Measurements from ENCODE around the gene IL20RB. TPM values are rescaled to one million over a fixed set of nuclear protein-coding genes. Genes with fewer than 3 reads are reported as not detected.
"Not testable (repeated sequence)": the region's sequence is repeated elsewhere in the genome, so short reads cannot be mapped to it uniquely, and the experiment has no call there.

IL20RB gene
- total and polyA plus RNA-seq, 2 of the 13 experiments (the other 11 are each of a cell fraction or from before 2014, with no cell fraction given), result 0.22 to 0.32 TPM

DNA sequence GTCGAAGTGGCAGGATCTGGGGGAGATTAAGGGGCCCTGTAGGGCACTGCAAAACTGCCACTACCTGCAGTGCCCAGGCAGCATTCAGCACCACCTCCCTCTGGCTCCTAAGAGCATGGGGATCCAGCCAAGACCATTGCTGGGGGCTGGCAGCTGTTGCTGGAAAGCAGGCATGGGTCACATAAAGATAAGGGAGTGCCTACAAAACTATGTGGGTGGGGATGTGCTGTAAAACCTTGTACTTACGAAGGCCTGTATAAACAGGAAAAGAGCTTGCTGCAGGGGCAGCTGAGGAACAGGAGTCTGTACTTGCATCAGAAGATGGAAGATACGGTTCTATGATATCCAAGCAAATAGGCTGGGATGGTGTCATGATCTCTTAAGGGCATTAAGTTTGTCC lies 27.1 kb downstream of the IL20RB start (continued):
- TF ChIP-seq, protein P1, sequence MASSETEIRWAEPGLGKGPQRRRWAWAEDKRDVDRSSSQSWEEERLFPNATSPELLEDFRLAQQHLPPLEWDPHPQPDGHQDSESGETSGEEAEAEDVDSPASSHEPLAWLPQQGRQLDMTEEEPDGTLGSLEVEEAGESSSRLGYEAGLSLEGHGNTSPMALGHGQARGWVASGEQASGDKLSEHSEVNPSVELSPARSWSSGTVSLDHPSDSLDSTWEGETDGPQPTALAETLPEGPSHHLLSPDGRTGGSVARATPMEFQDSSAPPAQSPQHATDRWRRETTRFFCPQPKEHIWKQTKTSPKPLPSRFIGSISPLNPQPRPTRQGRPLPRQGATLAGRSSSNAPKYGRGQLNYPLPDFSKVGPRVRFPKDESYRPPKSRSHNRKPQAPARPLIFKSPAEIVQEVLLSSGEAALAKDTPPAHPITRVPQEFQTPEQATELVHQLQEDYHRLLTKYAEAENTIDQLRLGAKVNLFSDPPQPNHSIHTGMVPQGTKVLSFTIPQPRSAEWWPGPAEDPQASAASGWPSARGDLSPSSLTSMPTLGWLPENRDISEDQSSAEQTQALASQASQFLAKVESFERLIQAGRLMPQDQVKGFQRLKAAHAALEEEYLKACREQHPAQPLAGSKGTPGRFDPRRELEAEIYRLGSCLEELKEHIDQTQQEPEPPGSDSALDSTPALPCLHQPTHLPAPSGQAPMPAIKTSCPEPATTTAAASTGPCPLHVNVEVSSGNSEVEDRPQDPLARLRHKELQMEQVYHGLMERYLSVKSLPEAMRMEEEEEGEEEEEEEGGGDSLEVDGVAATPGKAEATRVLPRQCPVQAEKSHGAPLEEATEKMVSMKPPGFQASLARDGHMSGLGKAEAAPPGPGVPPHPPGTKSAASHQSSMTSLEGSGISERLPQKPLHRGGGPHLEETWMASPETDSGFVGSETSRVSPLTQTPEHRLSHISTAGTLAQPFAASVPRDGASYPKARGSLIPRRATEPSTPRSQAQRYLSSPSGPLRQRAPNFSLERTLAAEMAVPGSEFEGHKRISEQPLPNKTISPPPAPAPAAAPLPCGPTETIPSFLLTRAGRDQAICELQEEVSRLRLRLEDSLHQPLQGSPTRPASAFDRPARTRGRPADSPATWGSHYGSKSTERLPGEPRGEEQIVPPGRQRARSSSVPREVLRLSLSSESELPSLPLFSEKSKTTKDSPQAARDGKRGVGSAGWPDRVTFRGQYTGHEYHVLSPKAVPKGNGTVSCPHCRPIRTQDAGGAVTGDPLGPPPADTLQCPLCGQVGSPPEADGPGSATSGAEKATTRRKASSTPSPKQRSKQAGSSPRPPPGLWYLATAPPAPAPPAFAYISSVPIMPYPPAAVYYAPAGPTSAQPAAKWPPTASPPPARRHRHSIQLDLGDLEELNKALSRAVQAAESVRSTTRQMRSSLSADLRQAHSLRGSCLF (CRISPR knock-in tag; IDR thresholded peaks at IDR 0.05; ENCODE audit: borderline replicate concordance), result no peak
- no peak for TF ChIP-seq BORCS8-MEF2B (CRISPR knock-in tag; IDR thresholded peaks at IDR 0.05)
- no peak for TF ChIP-seq KDM5A (IDR thresholded peaks at IDR 0.05; ENCODE audit: borderline replicate concordance, low read length)
- TF ChIP-seq, protein P2, sequence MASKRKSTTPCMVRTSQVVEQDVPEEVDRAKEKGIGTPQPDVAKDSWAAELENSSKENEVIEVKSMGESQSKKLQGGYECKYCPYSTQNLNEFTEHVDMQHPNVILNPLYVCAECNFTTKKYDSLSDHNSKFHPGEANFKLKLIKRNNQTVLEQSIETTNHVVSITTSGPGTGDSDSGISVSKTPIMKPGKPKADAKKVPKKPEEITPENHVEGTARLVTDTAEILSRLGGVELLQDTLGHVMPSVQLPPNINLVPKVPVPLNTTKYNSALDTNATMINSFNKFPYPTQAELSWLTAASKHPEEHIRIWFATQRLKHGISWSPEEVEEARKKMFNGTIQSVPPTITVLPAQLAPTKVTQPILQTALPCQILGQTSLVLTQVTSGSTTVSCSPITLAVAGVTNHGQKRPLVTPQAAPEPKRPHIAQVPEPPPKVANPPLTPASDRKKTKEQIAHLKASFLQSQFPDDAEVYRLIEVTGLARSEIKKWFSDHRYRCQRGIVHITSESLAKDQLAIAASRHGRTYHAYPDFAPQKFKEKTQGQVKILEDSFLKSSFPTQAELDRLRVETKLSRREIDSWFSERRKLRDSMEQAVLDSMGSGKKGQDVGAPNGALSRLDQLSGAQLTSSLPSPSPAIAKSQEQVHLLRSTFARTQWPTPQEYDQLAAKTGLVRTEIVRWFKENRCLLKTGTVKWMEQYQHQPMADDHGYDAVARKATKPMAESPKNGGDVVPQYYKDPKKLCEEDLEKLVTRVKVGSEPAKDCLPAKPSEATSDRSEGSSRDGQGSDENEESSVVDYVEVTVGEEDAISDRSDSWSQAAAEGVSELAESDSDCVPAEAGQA (IDR thresholded peaks at IDR 0.05; ENCODE audit: low read depth), result no peak
- TF ChIP-seq, protein P2 (CRISPR knock-in tag; IDR thresholded peaks at IDR 0.05; ENCODE audit: borderline replicate concordance), result no peak

DNA sequence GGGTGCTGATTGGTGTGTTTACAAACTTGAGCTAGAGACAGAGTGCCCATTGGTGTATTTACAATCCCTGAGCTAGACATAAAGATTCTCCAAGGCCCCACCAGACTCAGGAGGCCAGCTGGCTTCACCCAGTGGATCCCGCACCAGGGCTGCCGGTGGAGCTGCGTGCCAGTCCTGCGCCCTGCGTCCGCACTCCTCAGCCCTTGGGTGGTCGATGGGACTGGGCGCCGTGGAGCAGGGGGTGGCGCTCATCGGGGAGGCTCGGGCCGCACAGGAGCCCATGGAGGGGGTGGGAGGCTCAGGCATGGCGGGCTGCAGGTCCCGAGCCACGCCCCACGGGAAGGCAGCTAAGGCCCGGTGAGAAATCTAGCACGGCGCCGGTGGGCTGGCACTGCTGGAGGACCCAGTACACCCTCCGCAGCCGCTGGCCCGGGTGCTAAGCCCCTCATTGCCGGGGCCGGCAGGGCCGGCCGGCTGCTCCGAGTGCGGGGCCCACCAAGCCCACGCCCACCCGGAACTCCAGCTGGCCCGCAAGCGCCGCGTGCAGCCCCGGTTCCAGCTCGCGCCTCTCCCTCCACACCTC lies 29.7 kb downstream of the IL20RB start:
- POLR2A ChIA-PET; H2AFZ ChIP-seq (ENCODE audit: low read length); DNase-seq (ENCODE audit: low spot score); H3K27ac ChIP-seq (ENCODE audit: extremely low read length, insufficient read depth, low read length); H4K20me1 ChIP-seq (ENCODE audit: insufficient read depth, low read length); H3K9ac ChIP-seq (ENCODE audit: insufficient read depth, low read depth, low read length); CTCF ChIA-PET (ENCODE audit: low intra/inter-chr PET ratio, low total read pairs); H3K9me3 ChIP-seq (ENCODE audit: low read length); ATAC-seq; H3K36me3 ChIP-seq (replicated peaks in 1 of 2; ENCODE audit: control insufficient read depth in 1 of 2, insufficient read depth in 2 of 2, low read length in 2 of 2); H3K27me3 ChIP-seq (ENCODE audit: control insufficient read depth in 1 of 2, insufficient read depth in 2 of 2, low read length in 2 of 2); BruUV-seq (replicated peaks); H3K4me3 ChIP-seq (replicated peaks in 1 of 3; ENCODE audit: insufficient read depth in 1 of 3, low read depth in 2 of 3, low read length in 3 of 3); FAIRE-seq; in situ Hi-C loops (cut with HindIII; ENCODE audit: extremely low pct_ligation_motif_present, low pct_unique_long_range_greater_than_20kb); H3K79me2 ChIP-seq (ENCODE audit: insufficient read depth, low read length); intact Hi-C loops (cut with micrococcal nuclease; ENCODE audit: unreplicated experiment); H3K4me1 ChIP-seq (ENCODE audit: insufficient read depth, low read length); H3K4me2 ChIP-seq (ENCODE audit: low read depth, low read length): not testable (repeated sequence)
- 100% methylated on average over 12 of the region's 39 CpGs for WGBS (ENCODE audit: low lambda C conversion rate)

Measured in HepG2 (cell line).